ENCODE results near the gene DACT3.

GRCh38 chr19:46630586-46631205, 30.3 kb downstream of the DACT3 start:
- TF ChIP-seq CTCF (conservative IDR thresholded peaks at IDR 0.05; ENCODE audit: low read length) (no peak), EZH2phosphoT487 (IDR thresholded peaks at IDR 0.05; ENCODE audit: borderline replicate concordance) (no peak)

All from Loucy (cell line).